ENCODE measurements around the gene RTP1. TPM values are rescaled to one million over a fixed set of nuclear protein-coding genes. Genes with fewer than 3 reads are reported as not detected.

The RTP1 gene
- total and polyA plus RNA-seq, 9 of the 15 experiments (the other 6 are each of a cell fraction or from before 2014, with no cell fraction given), result not detected

DNA sequence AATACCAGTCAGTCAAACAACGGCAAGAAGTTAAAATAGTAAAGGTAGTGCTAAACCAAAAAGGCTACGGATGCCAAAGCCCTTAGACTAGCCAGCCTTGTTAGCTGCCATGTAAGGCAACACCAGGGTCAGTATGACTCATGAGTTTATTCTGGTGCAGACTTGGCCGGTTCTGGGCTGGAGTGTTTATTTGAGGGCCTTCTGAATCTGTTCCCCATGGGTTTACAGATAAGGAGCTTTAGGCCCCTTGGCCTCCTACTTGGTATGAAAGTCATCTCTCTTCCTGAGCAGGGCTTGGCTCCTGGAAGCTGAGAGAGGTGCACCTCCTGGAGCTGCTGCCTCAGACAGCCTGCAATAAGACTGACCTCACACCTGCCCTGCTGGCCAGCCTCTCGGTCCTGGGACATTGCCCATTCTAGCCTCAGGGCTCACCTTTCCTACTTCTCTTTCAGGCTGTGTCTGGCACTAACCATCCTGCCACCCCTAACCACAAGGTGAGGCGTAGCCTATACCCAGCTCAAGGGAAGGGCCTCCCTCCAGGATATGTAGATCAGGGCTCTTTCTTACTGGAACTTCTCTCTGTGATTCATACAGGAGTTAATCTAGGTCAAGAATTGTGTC lies 10.4 kb upstream of the RTP1 start (continued):
- TF ChIP-seq MAFG (tag; conservative IDR thresholded peaks at IDR 0.05) (peak; percentile 68), PHF21A (IDR thresholded peaks at IDR 0.05; ENCODE audit: borderline replicate concordance, low read depth) (peak; percentile 88), ZNF766 (CRISPR knock-in tag; conservative IDR thresholded peaks at IDR 0.05) (peak; percentile 93), SRF (CRISPR knock-in tag; IDR thresholded peaks at IDR 0.05) (peak in 1 of 2 experiments; percentile 89; a peak in 1 of 4 replicates), CAMTA2 (CRISPR knock-in tag; conservative IDR thresholded peaks at IDR 0.05) (no peak), ATF7 (IDR thresholded peaks at IDR 0.05) (peak; percentile 40; the same call in 1 of the 2 replicates), ZNF146 (CRISPR knock-in tag; IDR thresholded peaks at IDR 0.05; ENCODE audit: unreplicated experiment) (no peak), EP400 (IDR thresholded peaks at IDR 0.05) (no peak), CBFA2T3 (IDR thresholded peaks at IDR 0.05) (peak; percentile 65), MAFK (IDR thresholded peaks at IDR 0.05; ENCODE audit: low read length) (peak; percentile 53; the same call in 1 of the 2 replicates), EP300 (IDR thresholded peaks at IDR 0.05; ENCODE audit: low read length) (peak; percentile 35; the same call in 1 of the 2 replicates), RUNX1 (IDR thresholded peaks at IDR 0.05; ENCODE audit: low read depth) (no peak), NR3C1 (CRISPR knock-in tag; IDR thresholded peaks at IDR 0.05) (no peak), FOS (IDR thresholded peaks at IDR 0.05; ENCODE audit: extremely low read depth, insufficient read length) (no peak), ARID1B (IDR thresholded peaks at IDR 0.05) (peak; percentile 54)
- TF ChIP-seq, protein P1, sequence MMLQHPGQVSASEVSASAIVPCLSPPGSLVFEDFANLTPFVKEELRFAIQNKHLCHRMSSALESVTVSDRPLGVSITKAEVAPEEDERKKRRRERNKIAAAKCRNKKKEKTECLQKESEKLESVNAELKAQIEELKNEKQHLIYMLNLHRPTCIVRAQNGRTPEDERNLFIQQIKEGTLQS (IDR thresholded peaks at IDR 0.05), result peak; percentile 76
- TF ChIP-seq, protein P1 (CRISPR knock-in tag; conservative IDR thresholded peaks at IDR 0.05), result no peak
- TF ChIP-seq, protein P2, sequence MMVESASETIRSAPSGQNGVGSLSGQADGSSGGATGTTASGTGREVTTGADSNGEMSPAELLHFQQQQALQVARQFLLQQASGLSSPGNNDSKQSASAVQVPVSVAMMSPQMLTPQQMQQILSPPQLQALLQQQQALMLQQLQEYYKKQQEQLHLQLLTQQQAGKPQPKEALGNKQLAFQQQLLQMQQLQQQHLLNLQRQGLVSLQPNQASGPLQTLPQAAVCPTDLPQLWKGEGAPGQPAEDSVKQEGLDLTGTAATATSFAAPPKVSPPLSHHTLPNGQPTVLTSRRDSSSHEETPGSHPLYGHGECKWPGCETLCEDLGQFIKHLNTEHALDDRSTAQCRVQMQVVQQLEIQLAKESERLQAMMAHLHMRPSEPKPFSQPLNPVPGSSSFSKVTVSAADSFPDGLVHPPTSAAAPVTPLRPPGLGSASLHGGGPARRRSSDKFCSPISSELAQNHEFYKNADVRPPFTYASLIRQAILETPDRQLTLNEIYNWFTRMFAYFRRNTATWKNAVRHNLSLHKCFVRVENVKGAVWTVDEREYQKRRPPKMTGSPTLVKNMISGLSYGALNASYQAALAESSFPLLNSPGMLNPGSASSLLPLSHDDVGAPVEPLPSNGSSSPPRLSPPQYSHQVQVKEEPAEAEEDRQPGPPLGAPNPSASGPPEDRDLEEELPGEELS (CRISPR knock-in tag; IDR thresholded peaks at IDR 0.05; ENCODE audit: borderline replicate concordance), result no peak
- TF ChIP-seq, protein P3, sequence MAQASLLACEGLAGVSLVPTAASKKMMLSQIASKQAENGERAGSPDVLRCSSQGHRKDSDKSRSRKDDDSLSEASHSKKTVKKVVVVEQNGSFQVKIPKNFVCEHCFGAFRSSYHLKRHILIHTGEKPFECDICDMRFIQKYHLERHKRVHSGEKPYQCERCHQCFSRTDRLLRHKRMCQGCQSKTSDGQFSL (CRISPR knock-in tag; IDR thresholded peaks at IDR 0.05), result no peak
- TF ChIP-seq, protein P3 (tag; IDR thresholded peaks at IDR 0.05), result no peak
- TF ChIP-seq, protein P4, sequence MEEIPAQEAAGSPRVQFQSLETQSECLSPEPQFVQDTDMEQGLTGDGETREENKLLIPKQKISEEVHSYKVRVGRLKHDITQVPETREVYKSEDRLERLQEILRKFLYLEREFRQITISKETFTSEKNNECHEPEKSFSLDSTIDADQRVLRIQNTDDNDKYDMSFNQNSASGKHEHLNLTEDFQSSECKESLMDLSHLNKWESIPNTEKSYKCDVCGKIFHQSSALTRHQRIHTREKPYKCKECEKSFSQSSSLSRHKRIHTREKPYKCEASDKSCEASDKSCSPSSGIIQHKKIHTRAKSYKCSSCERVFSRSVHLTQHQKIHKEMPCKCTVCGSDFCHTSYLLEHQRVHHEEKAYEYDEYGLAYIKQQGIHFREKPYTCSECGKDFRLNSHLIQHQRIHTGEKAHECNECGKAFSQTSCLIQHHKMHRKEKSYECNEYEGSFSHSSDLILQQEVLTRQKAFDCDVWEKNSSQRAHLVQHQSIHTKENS (CRISPR knock-in tag; IDR thresholded peaks at IDR 0.05), result no peak
- TF ChIP-seq, protein P5, sequence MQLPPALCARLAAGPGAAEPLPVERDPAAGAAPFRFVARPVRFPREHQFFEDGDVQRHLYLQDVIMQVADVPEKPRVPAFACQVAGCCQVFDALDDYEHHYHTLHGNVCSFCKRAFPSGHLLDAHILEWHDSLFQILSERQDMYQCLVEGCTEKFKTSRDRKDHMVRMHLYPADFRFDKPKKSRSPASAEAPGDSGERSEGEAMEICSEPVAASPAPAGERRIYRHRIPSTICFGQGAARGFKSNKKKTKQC (CRISPR knock-in tag; IDR thresholded peaks at IDR 0.05), result no peak
